HepG2 (cell line): ENCODE measurements around the gene EHD4. TPM values are rescaled to one million over a fixed set of nuclear protein-coding genes. Genes with fewer than 3 reads are reported as not detected.

Experiments
- ATAC-seq: fragments of 200-7000 bp; cut with Tn5 transposase; 3 replicates; pipeline ENCODE4 v1.9.1; 2020; ENCODE audit warnings: mild to moderate bottlenecking, moderate library complexity
- BruUV-seq: library from RNA; stranded (reverse); fragments of 400-500 nt; replicated peaks from 2 replicates; lab custom pipeline; 2021; lab: Mats Ljungman, UMichigan
- CTCF ChIA-PET: fragments of 300-600 bp; formaldehyde crosslinking; extraction: SDS; loops from one replicate; lab custom pipeline; 2021; ENCODE audit warnings: low total read pairs, inconsistent platforms, low intra/inter-chr PET ratio; lab: Yijun Ruan, JAX
- POLR2A ChIA-PET: fragments of 350-600 bp; sonication (Branson Sonifier 250); formaldehyde crosslinking; loops from one replicate; lab custom pipeline; 2020; ENCODE audit warnings: antibody characterized with exemption, inconsistent platforms; lab: Yijun Ruan, JAX
- DNase-seq: peaks from one replicate; pipeline ENCODE4 v3.0.0-alpha.2; 2015; ENCODE audit warnings: low spot score
- FAIRE-seq: peaks from 3 replicates; lab custom pipeline; 2011; peaks lifted over from hg19 to GRCh38; lab: Jason Lieb, UNC
- H2AFZ ChIP-seq: one replicate; pipeline ENCODE4 v1.6.1; 2011; ENCODE audit warnings: low read length, inconsistent platforms
- H3K27ac ChIP-seq: fragments of 300-600 bp; 3 replicates; pipeline ENCODE4 v1.8.0; 2011; ENCODE audit warnings: mixed run types, mild to moderate bottlenecking, mixed read lengths, low read length, inconsistent platforms; ENCODE audit not compliant: insufficient read depth; ENCODE audit errors: extremely low read length
- H3K27me3 ChIP-seq, 2 experiments: fragments of 200-600 bp in 1 of 2; 2 replicates in 1 of 2; 3 replicates in 1 of 2; pipeline versions ENCODE4 v1.6.0 to v1.8.0; 2011; ENCODE audit warnings: low read length in 2 of 2, mild to moderate bottlenecking in 2 of 2, moderate library complexity in 2 of 2, inconsistent platforms in 1 of 2; ENCODE audit not compliant: insufficient read depth in 2 of 2, control insufficient read depth in 1 of 2
- H3K36me3 ChIP-seq, 2 experiments: fragments of 200-600 bp in 1 of 2; replicated peaks in 1 of 2; 2 replicates in 1 of 2; 3 replicates in 1 of 2; pipeline versions ENCODE4 v1.5.1 to v1.8.0; 2011; ENCODE audit warnings: low read length in 2 of 2, inconsistent platforms in 1 of 2; ENCODE audit not compliant: insufficient read depth in 2 of 2, control insufficient read depth in 1 of 2
- H3K4me1 ChIP-seq: 2 replicates; pipeline ENCODE4 v1.5.1; 2012; ENCODE audit warnings: low read length, inconsistent platforms; ENCODE audit not compliant: insufficient read depth
- H3K4me2 ChIP-seq: 2 replicates; pipeline ENCODE4 v1.6.0; 2011; ENCODE audit warnings: low read depth, low read length, inconsistent platforms
- H3K4me3 ChIP-seq, 3 experiments: fragments of 200-600 bp in 1 of 3; sonication (generic), shearing (Covaris generic) in 1 of 3; replicated peaks in 1 of 3; 2 replicates each; pipeline ENCODE4 v1.5.1; 2011 to 2016; ENCODE audit warnings: low read length in 3 of 3, inconsistent platforms in 2 of 3, low read depth in 2 of 3, mild to moderate bottlenecking in 2 of 3, control low read depth in 1 of 3, mixed read lengths in 1 of 3; ENCODE audit not compliant: insufficient read depth in 1 of 3
- H3K79me2 ChIP-seq: one replicate; pipeline ENCODE4 v1.6.1; 2011; ENCODE audit warnings: low read length, inconsistent platforms; ENCODE audit not compliant: insufficient read depth
- H3K9ac ChIP-seq: 2 replicates; pipeline ENCODE4 v1.6.0; 2011; ENCODE audit warnings: mild to moderate bottlenecking, low read depth, low read length, inconsistent platforms; ENCODE audit not compliant: insufficient read depth
- H3K9me3 ChIP-seq: 2 replicates; pipeline ENCODE4 v1.5.1; 2012; ENCODE audit warnings: mild to moderate bottlenecking, low read length
- H4K20me1 ChIP-seq: 2 replicates; pipeline ENCODE4 v1.6.0; 2011; ENCODE audit warnings: inconsistent platforms, mild to moderate bottlenecking, low read length, moderate library complexity; ENCODE audit not compliant: insufficient read depth
- ARHGAP35 ChIP-seq: sonication (generic); formaldehyde crosslinking; IDR thresholded peaks from 2 replicates; pipeline ENCODE4 v1.9.0; 2022; ENCODE audit warnings: mild to moderate bottlenecking, inconsistent platforms, moderate library complexity, missing genetic modification reagents, borderline replicate concordance
- ATAD3A ChIP-seq: sonication (generic); formaldehyde crosslinking; IDR thresholded peaks from 2 replicates; pipeline ENCODE4 v1.4.0; 2020; ENCODE audit warnings: missing genetic modification reagents
- DRAP1 ChIP-seq: IDR thresholded peaks from 2 replicates; pipeline ENCODE4 v1.6.1; 2016; ENCODE audit warnings: missing genetic modification reagents, missing compliant biosample characterization
- GPN1 ChIP-seq: sonication (generic); formaldehyde crosslinking; IDR thresholded peaks from 2 replicates; pipeline ENCODE4 v1.5.1; 2020; ENCODE audit warnings: missing genetic modification reagents, borderline replicate concordance
- KDM2A ChIP-seq: sonication (generic); formaldehyde crosslinking; IDR thresholded peaks from 2 replicates; pipeline ENCODE4 v1.4.0; 2020; ENCODE audit warnings: low read depth, missing genetic modification reagents, borderline replicate concordance
- MED1 ChIP-seq: sonication (generic); formaldehyde crosslinking; IDR thresholded peaks from 2 replicates; pipeline ENCODE4 v1.4.0; 2020; ENCODE audit warnings: missing genetic modification reagents
- THYN1 ChIP-seq: sonication (generic); formaldehyde crosslinking; IDR thresholded peaks from 2 replicates; pipeline ENCODE4 v1.8.1; 2023; ENCODE audit warnings: low read depth, mild to moderate bottlenecking, moderate library complexity, missing genetic modification reagents, borderline replicate concordance
- ZBTB7B ChIP-seq: sonication (generic); formaldehyde crosslinking; IDR thresholded peaks from 2 replicates; pipeline ENCODE4 v1.4.0; 2020; ENCODE audit warnings: missing genetic modification reagents
- ZNF160 ChIP-seq: sonication (generic); formaldehyde crosslinking; IDR thresholded peaks from 2 replicates; pipeline ENCODE4 v1.8.0; 2022; ENCODE audit warnings: mild to moderate bottlenecking, inconsistent platforms, missing genetic modification reagents
- ZNF432 ChIP-seq: sonication (generic); formaldehyde crosslinking; IDR thresholded peaks from 2 replicates; pipeline ENCODE4 v1.5.0; 2020; ENCODE audit warnings: missing genetic modification reagents, mild to moderate bottlenecking, borderline replicate concordance
- WGBS: methylation state at CpG from one replicate; pipeline ENCODE4 v1.1.6; 2017; ENCODE audit warnings: low lambda C conversion rate; 5-methylcytosine and 5-hydroxymethylcytosine counted together
- in situ Hi-C: cut with HindIII; loops from 2 replicates; pipeline ENCODE4 v1.10.0; 2017; ENCODE audit warnings: low pct_unique_long_range_greater_than_20kb; ENCODE audit not compliant: extremely low pct_ligation_motif_present
- intact Hi-C: fragments of 100-400 bp; cut with micrococcal nuclease; formaldehyde crosslinking; loops from one replicate; pipeline ENCODE4 v1.10.0; 2022; ENCODE audit not compliant: unreplicated experiment
- polyA plus RNA-seq, 8 experiments: library from polyadenylated mRNA; depleted of rRNA in 3 of 8; stranded (reverse) in 7 of 8; unstranded in 1 of 8; fragments of >200 nt; fragmentation: Illumina TruSeq in 4 of 8; extraction: Trizol in 4 of 8; gene quantifications; 2 replicates each; pipeline versions ENCODE4 v1.2.1 to v1.2.3, GENCODE V29; 2011 to 2016; ENCODE audit warnings: low read depth in 4 of 8, missing spikeins in 1 of 8, mixed read lengths in 1 of 8; ENCODE audit not compliant: insufficient read depth in 1 of 8
- total RNA-seq, 5 experiments: library from RNA; depleted of rRNA; stranded (reverse); fragments of >200 nt; fragmentation: Illumina TruSeq; extraction: Trizol; gene quantifications; 2 replicates each; pipeline ENCODE4 v1.2.3, GENCODE V29; 2016; ENCODE audit warnings: low read depth in 1 of 5

EHD4 gene
- total and polyA plus RNA-seq, 2 of the 13 experiments (the other 11 are each of a cell fraction or from before 2014, with no cell fraction given) = 3.1 to 4.8 TPM

- intact Hi-C loops = no loop called here
- POLR2A ChIA-PET = interaction anchor here (1.4 kb wide), 1 partner anchor 12 kb away, joined by 3 read pairs; no protein-coding TSS in a partner anchor
- TF ChIP-seq ARHGAP35 (CRISPR knock-in tag) = no peak
- TF ChIP-seq ZNF432 = no peak
- TF ChIP-seq ZNF160 (CRISPR knock-in tag) = no peak
- no peak for TF ChIP-seq ZBTB7B (CRISPR knock-in tag)
- no peak for TF ChIP-seq THYN1 (CRISPR knock-in tag)
- no peak for TF ChIP-seq GPN1 (CRISPR knock-in tag)
- no peak for TF ChIP-seq DRAP1 (CRISPR knock-in tag)
- TF ChIP-seq MED1 (CRISPR knock-in tag) = no peak
- TF ChIP-seq ATAD3A = no peak
- no peak for TF ChIP-seq KDM2A
- FAIRE-seq (no peak), DNase-seq (no peak), ATAC-seq (no peak)
- no peak overlapping the region for H3K4me3 ChIP-seq
- BruUV-seq = no TSS peak
- H3K27ac ChIP-seq = no peak overlapping the region
- H3K27me3 ChIP-seq = peaks cover 12 to 61% of the 10 kb centered on the region in 2 experiments; a peak in 4 of 5 replicates
- no peak overlapping the region for H2AFZ ChIP-seq
- no peak overlapping the region for H3K4me2 ChIP-seq
- H3K9me3 ChIP-seq = no peaks in the 10 kb centered on the region
- no peaks in the 10 kb centered on the region for H3K36me3 ChIP-seq
- WGBS = 37% methylated on average over 5 of the region's 10 CpGs
- H3K4me1 ChIP-seq = peaks cover 17% of the 10 kb centered on the region; the same call in 1 of the 2 replicates
- CTCF ChIA-PET = no interaction called here
- no peak overlapping the region for H3K9ac ChIP-seq
- 0 out of 2 replicates have a peak, but pooled peaks cover 3% of the 10 kb centered on the region for H4K20me1 ChIP-seq
- in situ Hi-C loops = no loop called here
- H3K79me2 ChIP-seq = no peaks in the 10 kb centered on the region
Observed at GRCh38 chr15:41880156-41880877, 92.0 kb downstream of the EHD4 start.
